Activated gamma-delta T cell treated with anti-CD3 and anti-CD28 coated beads, Interleukin-2, amount 50 U/mL, for 16 hours (primary cell): Measurements from ENCODE around the gene NUAK2.
"Not testable (repeated sequence)": the region's sequence is repeated elsewhere in the genome, so short reads cannot be mapped to it uniquely, and the experiment has no call there.

Experiments
- DNase-seq: peaks from one replicate; pipeline ENCODE4 v3.0.0-alpha.2; 2020; ENCODE audit warnings: low read depth

Gene NUAK2

DNA sequence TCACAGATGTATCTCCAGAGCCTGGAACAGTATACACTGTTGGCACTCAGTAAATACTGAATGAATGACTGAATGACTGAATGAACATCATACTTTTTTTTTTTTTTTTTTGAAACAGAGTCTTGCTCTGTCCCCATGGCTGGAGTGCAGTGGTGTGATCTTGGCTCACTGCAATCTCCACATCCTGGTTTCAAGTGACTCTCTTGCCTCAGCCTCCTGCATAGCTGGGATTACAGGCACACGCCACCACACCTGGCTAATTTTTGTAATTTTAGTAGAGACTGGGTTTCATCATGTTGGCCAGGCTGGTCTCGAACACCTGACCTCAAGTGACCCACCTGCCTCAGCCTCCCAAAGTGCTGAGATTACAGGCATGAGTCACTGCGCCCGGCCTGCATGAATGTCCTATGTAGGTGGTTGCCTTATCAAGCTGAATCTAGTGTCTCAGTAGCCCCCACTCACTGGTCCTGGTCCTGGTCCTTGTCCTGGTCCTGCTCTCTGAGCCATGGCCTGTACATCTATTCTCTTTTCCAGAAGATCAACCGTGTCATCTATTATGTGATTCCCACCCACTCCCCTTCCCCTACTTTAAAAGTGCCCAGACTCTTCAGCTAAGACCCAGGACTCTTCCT lies 23.9 kb downstream of the NUAK2 start:
- DNase-seq = not testable (repeated sequence)

DNA sequence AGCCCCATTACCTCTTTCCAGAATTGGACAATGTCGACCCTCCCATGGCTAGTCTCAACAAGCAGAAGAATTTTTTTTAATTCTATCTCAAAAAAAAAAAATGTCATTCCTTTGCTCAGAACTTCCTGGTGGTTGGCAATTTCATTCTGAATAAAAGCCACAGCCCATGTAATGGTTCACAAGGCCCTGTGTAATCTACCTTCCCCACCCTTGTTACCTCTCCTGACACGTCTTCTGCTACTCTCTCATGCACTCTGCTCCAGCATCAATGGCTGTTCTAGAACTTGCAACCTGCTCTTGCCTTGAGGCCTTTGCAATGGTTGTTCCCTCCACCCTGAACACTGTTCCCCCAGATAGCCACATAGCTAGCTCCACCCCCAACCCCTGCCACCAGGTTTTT lies 25.4 kb downstream of the NUAK2 start:
- DNase-seq = no peak

- no peak for DNase-seq
Measured at GRCh38 chr1:205294934-205295333, 26.6 kb downstream of the NUAK2 start.

GRCh38 chr1:205294175-205294917 lies 27.2 kb downstream of the NUAK2 start:
- no peak for DNase-seq

DNA sequence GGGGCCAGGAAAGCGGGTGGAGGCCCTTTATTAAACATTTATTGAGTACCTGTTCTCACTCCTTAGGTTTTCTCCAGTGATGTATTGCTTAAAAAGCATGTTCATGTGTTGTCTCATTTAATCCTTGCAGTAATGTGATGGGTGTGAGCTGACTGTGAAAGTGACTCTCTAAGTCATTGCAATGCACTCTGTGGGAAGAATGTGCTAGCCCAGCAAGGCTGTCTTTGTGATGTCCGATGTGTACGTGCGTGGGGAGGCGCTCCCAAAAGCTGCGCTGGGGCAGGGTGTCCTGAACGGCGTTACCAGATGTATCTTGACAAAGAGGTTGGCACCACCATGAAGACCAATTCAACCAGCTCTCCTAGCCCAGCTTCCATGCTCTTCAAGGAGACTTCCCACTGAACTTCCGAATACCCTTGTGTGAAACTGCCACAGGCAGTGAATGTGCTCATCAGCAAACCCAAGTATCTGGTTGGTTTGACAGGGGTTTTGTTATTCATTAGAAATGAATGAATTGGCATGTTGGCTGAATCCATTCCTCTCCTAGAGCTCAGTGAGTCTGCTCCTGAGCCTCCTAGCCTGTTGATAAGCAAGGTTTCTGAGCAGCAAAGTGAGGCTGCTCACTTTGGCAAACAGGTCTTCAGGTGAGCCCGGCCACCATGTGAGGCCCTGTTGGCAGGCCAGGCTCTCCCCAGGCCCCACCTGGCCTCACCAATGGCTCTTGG lies 28.0 kb downstream of the NUAK2 start:
- no peak for DNase-seq

GRCh38 chr1:205291596-205291995 lies 29.9 kb downstream of the NUAK2 start:
- no peak for DNase-seq

GRCh38 chr1:205287767-205288559 lies 33.6 kb downstream of the NUAK2 start:
- DNase-seq = peak; percentile 81

DNA sequence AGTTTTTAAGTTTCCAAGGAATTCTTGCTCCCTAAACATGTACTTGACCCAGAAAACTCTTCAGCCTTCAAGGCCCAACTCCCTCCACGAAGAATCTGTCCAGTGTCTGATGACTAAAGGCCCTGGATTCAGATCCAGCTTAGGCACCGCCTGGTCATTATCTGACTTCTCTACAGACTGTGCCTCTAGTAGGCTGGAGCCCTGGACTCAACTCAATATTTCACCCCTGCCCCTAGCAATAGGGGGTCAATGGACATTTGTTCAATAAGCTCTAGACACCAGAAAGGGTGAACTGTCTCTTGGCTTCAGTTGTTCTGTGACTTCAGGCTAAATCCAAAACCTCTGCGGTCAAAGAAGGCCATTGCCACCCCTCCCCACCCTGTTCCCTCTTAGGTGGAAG lies 34.5 kb downstream of the NUAK2 start:
- no peak for DNase-seq

DNA sequence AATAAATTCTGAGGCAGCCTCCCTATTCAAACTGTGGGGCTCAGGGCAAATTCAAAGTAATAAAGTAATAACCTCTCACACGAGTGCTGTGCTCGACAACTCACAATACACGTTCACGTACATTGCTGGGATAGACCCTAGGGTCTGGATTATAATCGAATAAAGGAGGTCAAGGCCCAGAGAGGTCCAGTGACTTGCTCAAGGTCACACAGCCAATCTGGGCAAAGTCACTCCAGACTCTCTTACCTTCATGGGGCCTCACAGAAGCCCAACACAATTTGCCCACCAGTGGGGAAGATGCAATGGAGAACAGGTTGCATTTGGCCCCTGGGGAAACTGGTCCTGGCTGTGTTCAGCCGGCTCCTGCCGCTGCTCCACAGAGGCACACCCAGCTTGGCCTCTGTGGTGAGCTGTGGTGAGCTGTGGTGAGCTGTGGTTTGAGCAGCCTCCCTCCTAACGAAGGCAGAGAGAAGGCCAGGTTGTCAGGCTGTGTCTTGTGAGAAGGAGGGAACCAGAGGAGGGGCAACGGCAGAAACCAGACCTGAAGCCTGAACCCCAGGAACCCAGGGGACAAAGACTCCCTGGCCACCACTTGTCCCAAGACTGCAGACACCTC lies 35.1 kb downstream of the NUAK2 start:
- DNase-seq = peak; percentile 45

- DNase-seq = peak; percentile 49
Measured at GRCh38 chr1:205285381-205286101, 36.0 kb downstream of the NUAK2 start.

DNA sequence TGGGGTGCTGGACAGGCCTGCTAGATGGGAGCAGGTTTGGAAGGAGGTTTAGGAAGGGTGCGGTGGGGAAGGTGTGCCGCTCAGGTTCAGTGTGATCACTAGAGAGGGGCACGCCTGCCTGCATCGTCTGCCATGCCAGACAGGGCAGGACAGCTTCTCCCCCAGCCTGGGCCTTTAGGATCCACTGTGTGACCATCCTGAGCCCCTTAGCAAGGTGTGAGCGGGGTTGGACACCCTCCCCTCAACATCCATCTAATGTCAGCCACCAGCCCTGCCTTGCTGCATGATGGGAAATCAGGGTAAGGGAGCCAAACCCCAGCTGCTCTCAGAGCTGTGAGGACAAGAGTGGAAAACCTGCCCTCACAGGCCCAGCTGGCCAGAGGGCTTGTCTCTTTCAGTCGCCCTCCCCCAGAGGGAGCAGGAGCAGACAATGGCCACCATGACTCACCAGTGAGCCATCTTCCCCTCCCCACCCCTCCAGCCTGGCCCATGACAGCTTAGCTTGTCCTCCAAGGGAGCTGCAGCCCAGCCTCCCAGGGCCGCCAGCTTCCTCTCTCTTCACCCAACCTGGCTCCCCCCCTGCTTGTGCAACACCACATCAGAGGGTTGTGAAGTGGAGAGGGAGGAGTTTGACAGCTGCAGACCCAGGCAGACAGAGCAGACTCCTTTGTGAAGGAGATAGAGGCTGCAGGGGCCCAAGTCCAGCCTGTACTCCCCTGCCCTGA lies 37.0 kb downstream of the NUAK2 start:
- DNase-seq = peak; percentile 85

- DNase-seq = no peak
Measured at GRCh38 chr1:205283270-205284147, 38.0 kb downstream of the NUAK2 start.

DNA sequence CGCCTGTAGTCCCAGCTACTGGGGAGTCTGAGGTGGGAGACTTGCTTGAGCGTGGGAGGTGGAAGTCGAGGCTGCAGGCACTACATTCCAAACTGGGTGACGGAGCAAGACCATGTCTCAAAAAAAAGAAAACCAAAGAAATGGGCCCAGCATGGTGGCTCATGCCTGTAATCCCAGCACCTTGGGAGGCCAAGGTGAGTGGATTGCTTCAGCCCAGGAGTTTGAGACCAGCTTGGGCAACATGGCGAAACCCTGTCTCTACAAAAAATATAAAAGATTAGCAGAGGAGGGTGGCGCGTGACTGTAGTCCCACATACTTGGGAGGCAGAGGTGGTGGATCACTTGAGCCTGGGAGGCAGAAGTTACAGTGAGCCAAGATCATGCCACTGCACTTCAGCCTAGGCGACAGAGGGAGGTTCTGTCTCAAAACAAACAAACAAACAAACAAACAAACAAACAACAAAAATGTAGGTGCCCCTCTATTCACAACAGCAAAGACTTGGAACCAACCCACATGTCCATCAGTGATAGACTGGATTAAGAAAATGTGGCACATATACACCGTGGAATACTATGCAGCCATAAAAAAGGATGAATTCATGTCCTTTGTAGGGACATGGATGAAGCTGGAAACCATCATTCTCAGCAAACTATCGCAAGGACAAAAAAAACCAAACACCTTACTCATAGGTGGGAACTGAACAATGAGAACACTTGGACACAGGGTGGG lies 40.7 kb downstream of the NUAK2 start:
- not testable (repeated sequence) for DNase-seq

- no peak for DNase-seq
Measured at GRCh38 chr1:205279986-205280385, 41.6 kb downstream of the NUAK2 start.

DNA sequence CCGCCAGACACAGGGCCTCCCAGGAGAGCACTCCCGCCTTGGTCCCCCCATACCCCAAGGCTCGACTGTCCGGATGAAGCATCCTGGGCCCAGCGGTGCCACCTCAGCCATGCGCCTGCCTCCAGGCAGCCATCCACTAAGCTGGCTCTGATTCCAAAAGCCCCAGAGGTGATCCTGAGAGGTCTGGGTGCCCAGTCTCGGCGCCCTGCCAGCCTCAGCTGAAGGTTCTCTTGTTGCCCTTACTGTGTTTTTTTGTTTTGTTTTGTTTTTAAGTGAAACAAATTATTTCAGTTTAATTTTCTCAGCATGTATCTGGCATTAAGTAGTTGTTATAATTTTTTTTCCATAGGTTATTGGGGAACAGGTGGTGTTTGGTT lies 44.9 kb downstream of the NUAK2 start:
- DNase-seq = no peak

DNA sequence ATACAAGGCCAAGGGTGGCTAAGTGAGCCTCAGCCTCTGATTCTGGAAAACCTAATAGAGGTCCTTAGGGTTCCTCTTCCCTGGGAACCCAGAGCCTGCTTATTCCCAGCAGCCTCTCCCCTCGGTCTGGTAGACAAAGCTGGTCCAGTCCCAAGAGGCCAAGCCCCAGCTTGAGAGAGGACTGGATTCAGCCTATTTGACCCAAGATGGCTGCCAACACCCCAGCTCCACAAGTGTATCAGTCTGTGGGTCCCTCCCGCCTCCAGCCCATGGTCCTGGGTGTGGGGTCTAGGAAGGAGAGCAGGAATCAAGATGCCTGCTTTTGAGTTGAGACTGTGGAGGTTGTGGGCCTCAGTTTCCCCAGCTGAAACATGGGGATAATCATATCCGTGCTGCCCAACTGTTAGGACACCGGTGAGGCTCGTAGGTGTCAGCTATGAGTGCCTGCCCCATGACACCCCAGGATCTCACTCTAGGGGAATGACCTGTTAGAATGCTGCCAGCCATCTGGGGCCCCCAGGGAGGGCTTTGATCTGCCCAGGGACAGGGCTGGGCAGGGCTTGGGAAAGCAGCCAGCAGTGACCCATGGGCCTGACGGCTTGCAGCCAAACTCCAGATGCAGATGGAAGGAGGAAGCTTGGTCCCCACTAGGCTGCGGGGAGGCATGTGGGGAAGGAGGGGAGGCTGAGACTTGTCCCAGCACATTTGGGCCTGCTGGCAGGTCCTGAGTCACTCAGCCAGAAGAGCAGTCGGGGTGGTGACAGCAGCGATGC lies 45.4 kb downstream of the NUAK2 start:
- no peak for DNase-seq

DNA sequence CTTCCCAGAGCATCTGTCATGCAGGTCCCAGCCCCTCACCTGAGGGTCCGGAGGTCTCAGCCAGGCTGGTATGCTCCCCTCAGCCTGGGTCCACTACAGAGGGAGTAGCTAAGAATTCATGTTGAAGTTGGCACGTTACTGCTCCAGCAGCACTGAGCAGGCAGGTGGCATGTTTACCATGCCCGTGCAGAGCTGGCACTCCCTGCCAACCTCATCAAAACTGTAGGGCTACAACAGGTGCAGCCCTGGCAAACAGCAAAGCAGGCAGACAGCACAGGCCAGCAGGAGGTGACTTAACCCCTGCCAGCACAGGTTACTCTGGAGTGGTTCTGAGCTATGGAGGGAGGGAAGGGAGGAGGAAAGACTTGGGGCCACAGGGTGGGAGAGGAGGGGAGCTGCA lies 46.4 kb downstream of the NUAK2 start:
- DNase-seq = no peak

- no peak for DNase-seq
Measured at GRCh38 chr1:205274041-205274691, 47.4 kb downstream of the NUAK2 start.
